K562 (cell line): ENCODE data around the gene FHIT.

ENCODE experiments used
- CTCF ChIP-seq, 3 experiments: IDR thresholded peaks in 2 of 3; conservative IDR thresholded peaks in 1 of 3; 2 replicates each; pipeline ENCODE4 v1.5.1; 2011 to 2012; ENCODE audit warnings: low read length in 3 of 3, mild to moderate bottlenecking in 3 of 3, control low read depth in 2 of 3, improper control_type of control experiment in 1 of 3, inconsistent platforms in 1 of 3, low read depth in 1 of 3, mixed read lengths in 1 of 3, moderate library complexity in 1 of 3; ENCODE audit not compliant: insufficient read depth in 2 of 3
- TAF15 ChIP-seq: fragments of 200-400 bp; formaldehyde crosslinking; IDR thresholded peaks from 2 replicates; pipeline ENCODE4 v1.6.1; 2017; ENCODE audit warnings: mild to moderate bottlenecking, low read depth, low read length, moderate library complexity
- YY1 ChIP-seq, 3 experiments: IDR thresholded peaks; 2 replicates each; pipeline ENCODE4 v1.6.1; 2011; ENCODE audit warnings: low read length in 2 of 3, mild to moderate bottlenecking in 2 of 3, moderate library complexity in 2 of 3, borderline replicate concordance in 1 of 3, control low read depth in 1 of 3, low read depth in 1 of 3; ENCODE audit not compliant: insufficient read depth in 3 of 3, insufficient replicate concordance in 2 of 3, control insufficient read depth in 1 of 3, insufficient read length in 1 of 3; ENCODE audit errors: extremely low read depth in 1 of 3
- ZBTB17 ChIP-seq: fragments of 450-650 bp; formaldehyde crosslinking; IDR thresholded peaks from 2 replicates; pipeline ENCODE4 v1.4.0; 2020; ENCODE audit warnings: mild to moderate bottlenecking

- TF ChIP-seq CTCF (IDR thresholded peaks at IDR 0.05 in 2 of 3, conservative IDR thresholded peaks at IDR 0.05 in 1 of 3; ENCODE audit: insufficient read depth in 2 of 3, low read depth in 1 of 3, low read length in 3 of 3): no peak
- TF ChIP-seq YY1 (IDR thresholded peaks at IDR 0.05; ENCODE audit: borderline replicate concordance in 1 of 3, control insufficient read depth in 1 of 3, extremely low read depth in 1 of 3, insufficient read depth in 3 of 3, insufficient read length in 1 of 3, insufficient replicate concordance in 2 of 3, low read depth in 1 of 3, low read length in 2 of 3): no peak
- no peak for TF ChIP-seq ZBTB17
- TF ChIP-seq TAF15: no peak
Measured at GRCh38 chr3:61239871-61240270, 11.4 kb downstream of the FHIT start.
